ENCODE data around the gene ABCF1.

DNA sequence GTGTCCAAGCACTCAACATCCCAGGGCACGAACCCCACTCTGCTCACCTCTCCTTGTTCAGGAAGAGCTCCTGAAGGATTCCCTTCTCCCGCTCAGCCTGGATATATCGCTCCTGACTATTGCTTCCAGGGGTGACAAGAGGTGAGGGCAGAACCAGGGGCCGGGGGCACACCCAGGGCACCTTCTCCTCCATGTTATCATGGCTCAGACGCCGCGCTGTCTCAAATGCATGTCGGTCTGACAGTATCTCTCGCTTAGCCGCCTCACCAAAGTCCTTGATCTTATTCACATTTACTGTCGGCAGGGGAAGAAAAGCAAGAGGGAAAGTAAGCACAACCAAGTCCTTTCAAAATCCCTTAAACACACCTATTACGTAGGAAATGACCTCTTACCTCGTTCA lies 32.7 kb downstream of the ABCF1 start:
- TF ChIP-seq CTCF (IDR thresholded peaks at IDR 0.05) = no peak
- no peak for TF ChIP-seq POLR2AphosphoS5 (IDR thresholded peaks at IDR 0.05)
